Measurements from ENCODE around the gene CAMK2B.

CAMK2B gene

DNA sequence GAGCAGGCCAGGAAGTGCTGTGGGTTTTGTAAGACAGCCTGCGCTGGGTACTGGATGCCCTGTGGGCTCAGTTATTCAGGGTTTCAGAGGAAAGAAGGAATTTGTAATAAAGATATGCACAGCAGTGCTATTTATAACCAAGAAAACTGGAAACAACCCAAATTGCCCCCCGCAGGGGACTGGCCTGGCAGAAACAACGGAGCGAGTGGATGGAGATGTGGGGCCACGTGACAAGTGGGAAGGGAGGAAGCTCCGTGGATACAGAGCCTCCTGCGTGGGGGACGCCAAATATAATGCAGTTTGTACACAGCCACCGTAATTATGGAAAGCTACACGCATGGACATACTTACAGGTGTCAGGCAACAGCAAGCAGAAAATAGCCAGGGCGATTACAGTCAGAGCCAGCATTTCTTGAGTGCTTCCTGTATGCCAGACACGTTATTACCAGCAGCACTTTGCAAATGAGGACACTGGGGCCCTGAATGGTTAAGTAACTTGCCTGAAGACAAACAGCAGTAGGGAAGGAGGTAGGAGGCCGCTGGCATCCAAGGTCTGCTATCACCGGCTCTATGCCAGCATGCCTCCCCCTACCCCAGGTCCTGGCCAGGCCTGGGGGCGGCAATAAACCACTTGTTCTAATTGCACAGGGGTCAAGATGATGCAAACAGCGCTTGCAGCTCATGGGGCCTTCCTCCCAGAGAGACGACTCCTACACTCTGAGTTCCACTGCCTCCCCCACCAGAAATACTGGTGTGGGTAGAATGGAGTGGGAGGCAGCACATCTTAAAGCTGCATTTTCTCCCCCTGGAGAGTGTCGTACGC lies 8.7 kb upstream of the CAMK2B start:
- no peak overlapping the region for H3K27ac ChIP-seq (ENCODE audit: low read depth, low read length)
- no peak overlapping the region for H3K9ac ChIP-seq (ENCODE audit: low read length)
- H3K79me2 ChIP-seq (ENCODE audit: insufficient read depth, low read length) = no peaks in the 10 kb centered on the region
- H4K20me1 ChIP-seq (ENCODE audit: low read depth, low read length) = no peaks in the 10 kb centered on the region
- no peaks in the 10 kb centered on the region for H3K27me3 ChIP-seq (ENCODE audit: low read length)
- no peak overlapping the region for H3K4me3 ChIP-seq (ENCODE audit: insufficient read depth, low read length, poor library complexity, severe bottlenecking)
- H3F3A ChIP-seq (ENCODE audit: insufficient read depth) = peaks cover 7% of the 10 kb centered on the region; the same call in 1 of the 2 replicates
- H3K9me2 ChIP-seq (replicated peaks; ENCODE audit: insufficient read depth, low read length) = no peaks in the 10 kb centered on the region
- H3K9me3 ChIP-seq (ENCODE audit: insufficient read depth, low read length) = 0 out of 2 replicates have a peak, but pooled peaks cover 4% of the 10 kb centered on the region
- H2AFZ ChIP-seq (ENCODE audit: low read depth, low read length, severe bottlenecking) = no peak overlapping the region
- no peak overlapping the region for H3K4me2 ChIP-seq (ENCODE audit: low read depth, low read length, poor library complexity, severe bottlenecking)
- TF ChIP-seq EZH2phosphoT487 (conservative IDR thresholded peaks at IDR 0.05; ENCODE audit: low read length) = no peak
- TF ChIP-seq CTCF (IDR thresholded peaks at IDR 0.05; ENCODE audit: insufficient read depth, low read length, poor library complexity, severe bottlenecking) = no peak
- H3K36me3 ChIP-seq (ENCODE audit: low read length) = no peaks in the 10 kb centered on the region

GRCh38 chr7:44331682-44332081 lies 6.3 kb upstream of the CAMK2B start:
- Histone ChIP-seq H3K27ac (ENCODE audit: low read depth, low read length) (no peak overlapping the region), H3K4me3 (ENCODE audit: insufficient read depth, low read length, poor library complexity, severe bottlenecking) (no peak overlapping the region), H2AFZ (ENCODE audit: low read depth, low read length, severe bottlenecking) (no peak overlapping the region), H3K9me3 (ENCODE audit: insufficient read depth, low read length) (no peaks in the 10 kb centered on the region), H3K79me2 (ENCODE audit: insufficient read depth, low read length) (no peaks in the 10 kb centered on the region), H4K20me1 (ENCODE audit: low read depth, low read length) (no peaks in the 10 kb centered on the region), H3K27me3 (ENCODE audit: low read length) (no peaks in the 10 kb centered on the region), H3K36me3 (ENCODE audit: low read length) (no peaks in the 10 kb centered on the region), H3K4me2 (ENCODE audit: low read depth, low read length, poor library complexity, severe bottlenecking) (no peak overlapping the region), H3K9me2 (replicated peaks; ENCODE audit: insufficient read depth, low read length) (no peaks in the 10 kb centered on the region), H3F3A (ENCODE audit: insufficient read depth) (no peaks in the 10 kb centered on the region), H3K9ac (ENCODE audit: low read length) (no peak overlapping the region)
- TF ChIP-seq CTCF (IDR thresholded peaks at IDR 0.05; ENCODE audit: insufficient read depth, low read length, poor library complexity, severe bottlenecking) (no peak), EZH2phosphoT487 (conservative IDR thresholded peaks at IDR 0.05; ENCODE audit: low read length) (no peak)

GRCh38 chr7:44330331-44330730 lies 4.9 kb upstream of the CAMK2B start:
- Histone ChIP-seq H3K4me3 (ENCODE audit: insufficient read depth, low read length, poor library complexity, severe bottlenecking) (no peak overlapping the region), H3F3A (ENCODE audit: insufficient read depth) (no peaks in the 10 kb centered on the region), H3K36me3 (ENCODE audit: low read length) (no peaks in the 10 kb centered on the region), H3K27ac (ENCODE audit: low read depth, low read length) (no peak overlapping the region), H2AFZ (ENCODE audit: low read depth, low read length, severe bottlenecking) (no peak overlapping the region), H3K9ac (ENCODE audit: low read length) (no peak overlapping the region), H3K27me3 (ENCODE audit: low read length) (no peaks in the 10 kb centered on the region), H4K20me1 (ENCODE audit: low read depth, low read length) (no peaks in the 10 kb centered on the region), H3K79me2 (ENCODE audit: insufficient read depth, low read length) (no peaks in the 10 kb centered on the region), H3K9me2 (replicated peaks; ENCODE audit: insufficient read depth, low read length) (no peaks in the 10 kb centered on the region), H3K4me2 (ENCODE audit: low read depth, low read length, poor library complexity, severe bottlenecking) (no peak overlapping the region), H3K9me3 (ENCODE audit: insufficient read depth, low read length) (no peaks in the 10 kb centered on the region)
- TF ChIP-seq EZH2phosphoT487 (conservative IDR thresholded peaks at IDR 0.05; ENCODE audit: low read length) = no peak
- no peak for TF ChIP-seq CTCF (IDR thresholded peaks at IDR 0.05; ENCODE audit: insufficient read depth, low read length, poor library complexity, severe bottlenecking)
